ENCODE data around the gene GRM8.

- TF ChIP-seq PATZ1 (CRISPR knock-in tag; IDR thresholded peaks at IDR 0.05; ENCODE audit: borderline replicate concordance), result no peak
- no peak for TF ChIP-seq BACH2 (CRISPR knock-in tag; IDR thresholded peaks at IDR 0.05; ENCODE audit: borderline replicate concordance)
- TF ChIP-seq ZNF565 (CRISPR knock-in tag; conservative IDR thresholded peaks at IDR 0.05; ENCODE audit: low read depth), result no peak
- TF ChIP-seq ARNTL (CRISPR knock-in tag; IDR thresholded peaks at IDR 0.05; ENCODE audit: borderline replicate concordance, low read depth), result no peak
Observed at GRCh38 chr7:126419047-126419446, 833.7 kb downstream of the GRM8 start.
